Spleen (tissue), 7 donors: ENCODE results near the gene ZMYM4.

Experiments used
- POLR2A ChIP-seq, 3 donors: fragments of 450-650 bp; IDR thresholded peaks; one replicate each; pipeline ENCODE4 v1.5.1; 2017; ENCODE audit warnings: antibody characterized with exemption in 3 of 3, mild to moderate bottlenecking in 1 of 3
- POLR2AphosphoS5 ChIP-seq, 3 donors: sonication (generic); formaldehyde crosslinking; IDR thresholded peaks; one replicate each; pipeline ENCODE4 v1.5.1; 2017; ENCODE audit warnings: antibody characterized with exemption in 3 of 3
- TF ChIP-seq, protein P1 (sequence below), 11 experiments: fragments of 200-600 bp in 7 of 11; fragments of 450-650 bp in 4 of 11; sonication (generic) in 4 of 11; IDR thresholded peaks in 8 of 11; conservative IDR thresholded peaks in 3 of 11; 1 replicate in 7 of 11; 2 replicates in 4 of 11; pipeline versions ENCODE4 v1.4.0 to v1.8.0; 2016 to 2021; ENCODE audit warnings: antibody characterized with exemption in 11 of 11, inconsistent platforms in 4 of 11, mild to moderate bottlenecking in 1 of 11
- donor health status: DM: no; HTN: no; CAD: no; lungs with moderate emphysema.
- donor health status: DM: no; HTN: no; CAD: no.
- donor health status: DM: no; HTN: no; CAD: no.

GRCh38 chr1:35382107-35382506 lies 113.6 kb downstream of the ZMYM4 start:
- TF ChIP-seq, protein P1, sequence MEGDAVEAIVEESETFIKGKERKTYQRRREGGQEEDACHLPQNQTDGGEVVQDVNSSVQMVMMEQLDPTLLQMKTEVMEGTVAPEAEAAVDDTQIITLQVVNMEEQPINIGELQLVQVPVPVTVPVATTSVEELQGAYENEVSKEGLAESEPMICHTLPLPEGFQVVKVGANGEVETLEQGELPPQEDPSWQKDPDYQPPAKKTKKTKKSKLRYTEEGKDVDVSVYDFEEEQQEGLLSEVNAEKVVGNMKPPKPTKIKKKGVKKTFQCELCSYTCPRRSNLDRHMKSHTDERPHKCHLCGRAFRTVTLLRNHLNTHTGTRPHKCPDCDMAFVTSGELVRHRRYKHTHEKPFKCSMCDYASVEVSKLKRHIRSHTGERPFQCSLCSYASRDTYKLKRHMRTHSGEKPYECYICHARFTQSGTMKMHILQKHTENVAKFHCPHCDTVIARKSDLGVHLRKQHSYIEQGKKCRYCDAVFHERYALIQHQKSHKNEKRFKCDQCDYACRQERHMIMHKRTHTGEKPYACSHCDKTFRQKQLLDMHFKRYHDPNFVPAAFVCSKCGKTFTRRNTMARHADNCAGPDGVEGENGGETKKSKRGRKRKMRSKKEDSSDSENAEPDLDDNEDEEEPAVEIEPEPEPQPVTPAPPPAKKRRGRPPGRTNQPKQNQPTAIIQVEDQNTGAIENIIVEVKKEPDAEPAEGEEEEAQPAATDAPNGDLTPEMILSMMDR (IDR thresholded peaks at IDR 0.05 in 8 of 11, conservative IDR thresholded peaks at IDR 0.05 in 3 of 11) = no peak
- no peak for TF ChIP-seq POLR2A (IDR thresholded peaks at IDR 0.05)
- no peak for TF ChIP-seq POLR2AphosphoS5 (IDR thresholded peaks at IDR 0.05)
